Right lobe of liver (tissue), 4 donors: Measurements from ENCODE around the gene BMPR2.

Source experiments
- POLR2A ChIP-seq: fragments of 450-650 bp; IDR thresholded peaks from one replicate; pipeline ENCODE4 v1.6.1; 2017; ENCODE audit warnings: antibody characterized with exemption, mild to moderate bottlenecking
- TF ChIP-seq, protein P1 (sequence below), 4 donors: fragments of 200-600 bp in 3 of 4; fragments of 450-650 bp in 1 of 4; IDR thresholded peaks; one replicate each; pipeline versions ENCODE4 v1.5.1 to v1.8.0; 2016 to 2022; ENCODE audit warnings: antibody characterized with exemption in 4 of 4, mild to moderate bottlenecking in 2 of 4
- donor health status: DM: no; HTN: no; CAD: no.
- donor health status: DM: no; HTN: no; CAD: no.
- donor health status: DM: no; HTN: yes; CAD: no.

DNA sequence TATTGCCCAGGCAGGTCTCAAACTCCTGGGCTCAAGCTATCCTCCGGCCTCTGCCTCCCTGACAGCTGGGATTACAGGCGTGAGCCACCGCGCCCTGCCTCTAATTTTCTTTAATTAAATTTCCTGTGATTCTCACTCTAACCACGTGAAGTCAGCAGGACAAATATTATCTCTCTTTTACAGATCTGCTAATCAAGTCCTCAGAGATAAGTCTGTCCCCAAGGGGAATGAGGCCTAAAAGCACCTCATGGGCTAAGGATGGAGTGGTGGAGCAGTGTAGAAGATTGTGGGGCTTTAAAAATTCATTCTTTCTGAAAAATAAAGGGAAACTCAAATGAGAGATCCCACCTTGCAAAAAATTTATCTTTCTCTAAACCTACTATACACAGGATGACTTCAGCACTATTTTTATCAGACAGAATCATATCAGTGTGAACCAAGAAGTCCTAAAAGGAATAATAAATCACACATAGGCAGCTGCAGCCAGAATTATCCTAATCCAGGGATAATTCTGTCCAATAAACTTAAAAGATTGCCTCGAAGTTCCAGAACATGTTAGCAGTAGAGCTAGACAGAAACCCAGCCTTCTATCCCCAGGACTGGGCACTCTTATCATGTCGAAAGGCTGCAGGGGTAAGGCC is 38.3 kb upstream of the BMPR2 start:
- TF ChIP-seq, protein P1, sequence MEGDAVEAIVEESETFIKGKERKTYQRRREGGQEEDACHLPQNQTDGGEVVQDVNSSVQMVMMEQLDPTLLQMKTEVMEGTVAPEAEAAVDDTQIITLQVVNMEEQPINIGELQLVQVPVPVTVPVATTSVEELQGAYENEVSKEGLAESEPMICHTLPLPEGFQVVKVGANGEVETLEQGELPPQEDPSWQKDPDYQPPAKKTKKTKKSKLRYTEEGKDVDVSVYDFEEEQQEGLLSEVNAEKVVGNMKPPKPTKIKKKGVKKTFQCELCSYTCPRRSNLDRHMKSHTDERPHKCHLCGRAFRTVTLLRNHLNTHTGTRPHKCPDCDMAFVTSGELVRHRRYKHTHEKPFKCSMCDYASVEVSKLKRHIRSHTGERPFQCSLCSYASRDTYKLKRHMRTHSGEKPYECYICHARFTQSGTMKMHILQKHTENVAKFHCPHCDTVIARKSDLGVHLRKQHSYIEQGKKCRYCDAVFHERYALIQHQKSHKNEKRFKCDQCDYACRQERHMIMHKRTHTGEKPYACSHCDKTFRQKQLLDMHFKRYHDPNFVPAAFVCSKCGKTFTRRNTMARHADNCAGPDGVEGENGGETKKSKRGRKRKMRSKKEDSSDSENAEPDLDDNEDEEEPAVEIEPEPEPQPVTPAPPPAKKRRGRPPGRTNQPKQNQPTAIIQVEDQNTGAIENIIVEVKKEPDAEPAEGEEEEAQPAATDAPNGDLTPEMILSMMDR (IDR thresholded peaks at IDR 0.05), result no peak
- no peak for TF ChIP-seq POLR2A
